Kidney (tissue), 14 donors: ENCODE measurements around the gene ADAMTSL3. TPM values are rescaled to one million over a fixed set of nuclear protein-coding genes. Genes with fewer than 3 reads are reported as not detected.
"Not testable (repeated sequence)": the region's sequence is repeated elsewhere in the genome, so short reads cannot be mapped to it uniquely, and the experiment has no call there.

Experiments
- DNase-seq, 5 donors: peaks; one replicate each; pipeline ENCODE4 v3.0.0-alpha.2; 2013 to 2020
- FAIRE-seq: peaks from 2 replicates; lab custom pipeline; 2012; peaks lifted over from hg19 to GRCh38; lab: Jason Lieb, UNC
- H3K27ac ChIP-seq, 2 donors: one replicate each; pipeline ENCODE4 v1.7.0; 2013; ENCODE audit warnings: low read depth in 2 of 2, low read length in 2 of 2, inconsistent platforms in 1 of 2
- H3K27me3 ChIP-seq: one replicate; pipeline ENCODE4 v1.7.1; 2013; ENCODE audit warnings: low read length, inconsistent platforms; ENCODE audit not compliant: control insufficient read depth, insufficient read depth
- H3K36me3 ChIP-seq, 3 donors: one replicate each; pipeline versions ENCODE4 v1.7.0 to v1.7.1; 2013; ENCODE audit warnings: low read length in 3 of 3, control low read depth in 1 of 3, inconsistent platforms in 1 of 3; ENCODE audit not compliant: insufficient read depth in 3 of 3, control insufficient read depth in 2 of 3
- H3K4me1 ChIP-seq, 3 donors: one replicate each; pipeline versions ENCODE4 v1.7.0 to v1.7.1; 2013; ENCODE audit warnings: low read length in 3 of 3, inconsistent platforms in 1 of 3, low read depth in 1 of 3; ENCODE audit not compliant: control insufficient read depth in 2 of 3, insufficient read depth in 2 of 3
- H3K4me3 ChIP-seq, 3 donors: one replicate each; pipeline versions ENCODE4 v1.7.0 to v1.8.1; 2013; ENCODE audit warnings: low read length in 3 of 3, control low read depth in 1 of 3, inconsistent platforms in 1 of 3
- H3K9ac ChIP-seq, 3 donors: one replicate each; pipeline versions ENCODE4 v1.7.0 to v1.7.1; 2013; ENCODE audit warnings: low read length in 3 of 3, control low read depth in 1 of 3, inconsistent platforms in 1 of 3
- H3K9me3 ChIP-seq, 3 donors: one replicate each; pipeline versions ENCODE4 v1.7.0 to v1.7.1; 2013; ENCODE audit warnings: low read length in 3 of 3, control low read depth in 1 of 3, inconsistent platforms in 1 of 3; ENCODE audit not compliant: control insufficient read depth in 2 of 3, insufficient read depth in 1 of 3
- CTCF ChIP-seq: IDR thresholded peaks from 3 replicates; pipeline ENCODE4 v1.5.1; 2012; ENCODE audit warnings: mild to moderate bottlenecking, moderate library complexity, borderline replicate concordance; ENCODE audit not compliant: insufficient read depth; ENCODE audit errors: extremely low read depth
- intact Hi-C: fragments of 100-400 bp; cut with DNase I; formaldehyde crosslinking; loops from one replicate; pipeline ENCODE4 v1.11.1; 2022
- polyA plus RNA-seq: library from polyadenylated mRNA; stranded (reverse); fragments of 350-450 nt; fragmentation: Illumina TruSeq; extraction: RNeasy Lipid Tissue Mini Kit (QIAGEN cat#74804); gene quantifications from one replicate; pipeline ENCODE4 v1.2.3, GENCODE V29; 2014; ENCODE audit warnings: low read depth, low replicate concordance; ENCODE audit not compliant: insufficient read depth
- total RNA-seq: library from RNA; stranded (reverse); fragmentation: NEBNext Ultra II Directional; extraction: Animal tissue kit (Norgen Biotek cat#: 25700); gene quantifications from one replicate; pipeline ENCODE4 v1.2.1, GENCODE V29; 2021
- donor health status: control.
- donor health status: control.
- donor health status: control.
- donor health status: control.
- donor health status: control.
- donor health status: DM: yes; HTN: yes; CAD: no.
- donor health status: Normal renal cell carcinoma (clear cell type).

The ADAMTSL3 gene
- total and polyA plus RNA-seq, 2 donors from 2014 or later = 1.6 to 23.4 TPM

GRCh38 chr15:84037301-84037700 is 383.4 kb downstream of the ADAMTSL3 start:
- DNase-seq (no peak), FAIRE-seq (no peak)
- Histone ChIP-seq H3K9me3 (no peaks in the 10 kb centered on the region), H3K27ac (no peak overlapping the region), H3K4me3 (no peak overlapping the region), H3K9ac (no peak overlapping the region), H3K36me3 (peaks cover 0 to 6% (median 0%) of the 10 kb centered on the region in 3 donors), H3K27me3 (no peaks in the 10 kb centered on the region), H3K4me1 (no peaks in the 10 kb centered on the region)
- intact Hi-C loops = no loop called here
- TF ChIP-seq CTCF = no peak

GRCh38 chr15:84042434-84043056 is 388.6 kb downstream of the ADAMTSL3 start:
- DNase-seq = peak in 1 of 5 donors; percentile 1
- H3K27me3 ChIP-seq, H3K9me3 ChIP-seq, H3K4me1 ChIP-seq, H3K9ac ChIP-seq, intact Hi-C loops, FAIRE-seq, H3K27ac ChIP-seq, H3K36me3 ChIP-seq, H3K4me3 ChIP-seq: not testable (repeated sequence)

- H3K9me3 ChIP-seq = peaks cover 0 to 2% (median 0%) of the 10 kb centered on the region in 3 donors
- no peaks in the 10 kb centered on the region for H3K27me3 ChIP-seq
- H3K27ac ChIP-seq = no peak overlapping the region
- DNase-seq = no peak
- H3K9ac ChIP-seq = no peak overlapping the region
- no peaks in the 10 kb centered on the region for H3K4me1 ChIP-seq
- no peak for FAIRE-seq
- no peak overlapping the region for H3K4me3 ChIP-seq
- intact Hi-C loops = no loop called here
- H3K36me3 ChIP-seq = no peaks in the 10 kb centered on the region
- TF ChIP-seq CTCF = no peak
Observed at GRCh38 chr15:84046064-84046637, 392.2 kb downstream of the ADAMTSL3 start.

GRCh38 chr15:84049480-84049879 is 395.6 kb downstream of the ADAMTSL3 start:
- H3K4me3 ChIP-seq, intact Hi-C loops, H3K27me3 ChIP-seq, H3K9me3 ChIP-seq, DNase-seq, H3K27ac ChIP-seq, H3K4me1 ChIP-seq, FAIRE-seq, H3K9ac ChIP-seq, H3K36me3 ChIP-seq: not testable (repeated sequence)
